ENCODE data around the gene POLR1G. TPM values are rescaled to one million over a fixed set of nuclear protein-coding genes. Genes with fewer than 3 reads are reported as not detected.

The POLR1G gene
- total RNA-seq, 2 experiments from 2014 or later, result 0.16 to 0.28 TPM

GRCh38 chr19:45456500-45456815, 50.0 kb downstream of the POLR1G start:
- Histone ChIP-seq H3K9me3 (ENCODE audit: control insufficient read depth in 1 of 2, insufficient read depth in 1 of 2, low read length in 2 of 2) (no peaks in the 10 kb centered on the region), H3K4me3 (ENCODE audit: low read length) (no peak overlapping the region), H3K27ac (ENCODE audit: low read depth in 1 of 2, low read length in 2 of 2) (no peak overlapping the region), H3K36me3 (ENCODE audit: insufficient read depth, low read length) (no peaks in the 10 kb centered on the region), H3K4me1 (ENCODE audit: insufficient read depth, low read length) (peaks cover 32% of the 10 kb centered on the region), H3K27me3 (ENCODE audit: control insufficient read depth in 1 of 2, insufficient read depth in 2 of 2, low read length in 2 of 2) (peaks cover 0 to 2% of the 10 kb centered on the region in 2 experiments)
- no peak overlapping the region for H3K4me3 Mint-ChIP-seq
- peaks cover under 1% of the 10 kb centered on the region for H3K36me3 Mint-ChIP-seq (ENCODE audit: low read depth)
- ChIA-PET POLR2A (interaction anchor here (1.1 to 1.3 kb wide), 2 partner anchors 13 to 17 kb away, joined by 3 to 6 read pairs; no protein-coding TSS in a partner anchor), CTCF (interaction anchor here (0.9 to 6.5 kb wide), 4 partner anchors 11 to 102 kb away, joined by 3 to 51 read pairs (median 18); partner anchors contain the start of gene FOSB)
- no peak for DNase-seq
- no peaks in the 10 kb centered on the region for H3K9me3 Mint-ChIP-seq
- H3K27ac Mint-ChIP-seq, result peak overlapping the region; percentile 70
- intact Hi-C loops (cut with DNase I, micrococcal nuclease), result loop anchor here in 1 of 2 experiments (1.0 kb wide), 1 partner anchor 9 kb away; no protein-coding TSS in a partner anchor
- H3K4me1 Mint-ChIP-seq (ENCODE audit: low read depth), result peaks cover 30% of the 10 kb centered on the region
- no peak for ATAC-seq (ENCODE audit: poor library complexity)
- TF ChIP-seq, protein P1, sequence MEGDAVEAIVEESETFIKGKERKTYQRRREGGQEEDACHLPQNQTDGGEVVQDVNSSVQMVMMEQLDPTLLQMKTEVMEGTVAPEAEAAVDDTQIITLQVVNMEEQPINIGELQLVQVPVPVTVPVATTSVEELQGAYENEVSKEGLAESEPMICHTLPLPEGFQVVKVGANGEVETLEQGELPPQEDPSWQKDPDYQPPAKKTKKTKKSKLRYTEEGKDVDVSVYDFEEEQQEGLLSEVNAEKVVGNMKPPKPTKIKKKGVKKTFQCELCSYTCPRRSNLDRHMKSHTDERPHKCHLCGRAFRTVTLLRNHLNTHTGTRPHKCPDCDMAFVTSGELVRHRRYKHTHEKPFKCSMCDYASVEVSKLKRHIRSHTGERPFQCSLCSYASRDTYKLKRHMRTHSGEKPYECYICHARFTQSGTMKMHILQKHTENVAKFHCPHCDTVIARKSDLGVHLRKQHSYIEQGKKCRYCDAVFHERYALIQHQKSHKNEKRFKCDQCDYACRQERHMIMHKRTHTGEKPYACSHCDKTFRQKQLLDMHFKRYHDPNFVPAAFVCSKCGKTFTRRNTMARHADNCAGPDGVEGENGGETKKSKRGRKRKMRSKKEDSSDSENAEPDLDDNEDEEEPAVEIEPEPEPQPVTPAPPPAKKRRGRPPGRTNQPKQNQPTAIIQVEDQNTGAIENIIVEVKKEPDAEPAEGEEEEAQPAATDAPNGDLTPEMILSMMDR (IDR thresholded peaks at IDR 0.05), result no peak
- H3K27me3 Mint-ChIP-seq, result no peaks in the 10 kb centered on the region

DNA sequence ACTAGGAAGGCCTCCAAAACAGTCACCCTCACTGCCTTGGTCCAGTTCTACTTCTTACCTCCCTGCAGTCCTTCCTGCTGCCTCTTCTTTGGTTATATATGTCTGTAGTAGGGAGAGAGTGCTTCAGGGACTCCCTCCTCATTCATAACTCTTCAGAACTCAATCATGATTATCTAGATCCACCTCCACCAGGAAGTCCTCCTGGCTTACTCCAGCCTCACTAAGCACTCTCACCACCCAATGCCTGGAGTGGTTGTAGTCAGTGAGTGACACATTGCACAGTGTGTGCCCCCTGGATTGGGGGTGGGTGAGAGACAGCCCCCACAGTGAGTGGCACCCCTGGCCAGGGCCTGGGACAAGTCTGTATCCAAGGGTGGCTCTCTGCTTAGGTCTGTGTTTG, 51.3 kb downstream of the POLR1G start:
- peaks cover 0 to 2% of the 10 kb centered on the region in 2 experiments for H3K27me3 ChIP-seq (ENCODE audit: control insufficient read depth in 1 of 2, insufficient read depth in 2 of 2, low read length in 2 of 2)
- Mint-ChIP-seq H3K27me3 (no peaks in the 10 kb centered on the region), H3K4me3 (no peak overlapping the region), H3K36me3 (ENCODE audit: low read depth) (no peaks in the 10 kb centered on the region), H3K27ac (no peak overlapping the region), H3K9me3 (no peaks in the 10 kb centered on the region), H3K4me1 (ENCODE audit: low read depth) (peaks cover 20% of the 10 kb centered on the region)
- DNase-seq, result no peak
- ChIA-PET POLR2A (no interaction called here), CTCF (interaction anchor here (1.6 kb wide), 1 partner anchor 10 kb away, joined by 6 read pairs; the partner anchor contains the start of gene FOSB)
- intact Hi-C loops (cut with DNase I, micrococcal nuclease), result no loop called here
- ATAC-seq (ENCODE audit: poor library complexity), result no peak
- H3K9me3 ChIP-seq (ENCODE audit: control insufficient read depth in 1 of 2, insufficient read depth in 1 of 2, low read length in 2 of 2), result no peaks in the 10 kb centered on the region
- H3K4me3 ChIP-seq (ENCODE audit: low read length), result no peak overlapping the region
- H3K27ac ChIP-seq (ENCODE audit: low read depth in 1 of 2, low read length in 2 of 2), result no peak overlapping the region
- TF ChIP-seq, protein P1 (IDR thresholded peaks at IDR 0.05), result no peak
- H3K36me3 ChIP-seq (ENCODE audit: insufficient read depth, low read length), result no peaks in the 10 kb centered on the region
- peaks cover 23% of the 10 kb centered on the region for H3K4me1 ChIP-seq (ENCODE audit: insufficient read depth, low read length)

Small RNA genes lying within 50 kb of the gene (microRNA-seq; reads per million reads assigned to microRNA genes)
- not detected for gene MIR6088 (ENCODE audit: borderline microRNAs expressed, borderline replicate concordance)

Other genes starting within 250 kb of the POLR1G start
- under 1 TPM; 0.73 to 0.91 TPM for gene NKPD1, start 245.7 kb upstream of the POLR1G start, total RNA-seq
- gene TRAPPC6A, start 228.4 kb upstream of the POLR1G start, total RNA-seq, result 10 to 100 TPM; 32.0 to 38.8 TPM
- gene BLOC1S3, start 227.9 kb upstream of the POLR1G start, total RNA-seq, result 10 to 100 TPM; 14.7 to 18.8 TPM
- gene EXOC3L2, start 161.2 kb upstream of the POLR1G start, total RNA-seq, result not detected
- gene MARK4, start 155.4 kb upstream of the POLR1G start, total RNA-seq, result 10 to 100 TPM; 18.1 to 19.8 TPM
- gene CKM, start 83.8 kb upstream of the POLR1G start, total RNA-seq, result not detected
- not detected for gene KLC3, start 65.9 kb upstream of the POLR1G start, total RNA-seq
- 1 to 10 TPM; 8.7 to 9.6 TPM for gene ERCC2, start 36.1 kb upstream of the POLR1G start, total RNA-seq
- gene PPP1R13L, start 1.6 kb upstream of the POLR1G start, total RNA-seq, result 1 to 10 TPM; 1.5 to 3.7 TPM
- 10 to 100 TPM; 32.5 to 32.6 TPM for gene ERCC1, start 17.3 kb downstream of the POLR1G start, total RNA-seq
- gene FOSB, start 61.4 kb downstream of the POLR1G start, total RNA-seq, result 100 to 1,000 TPM; 422 to 424 TPM
- under 1 TPM; 0.60 to 0.70 TPM for gene RTN2, start 90.4 kb downstream of the POLR1G start, total RNA-seq
- 1 to 10 TPM; 3.3 to 3.5 TPM for gene PPM1N, start 91.8 kb downstream of the POLR1G start, total RNA-seq
- 10 to 100 TPM; 49.9 to 55.5 TPM for gene VASP, start 100.8 kb downstream of the POLR1G start, total RNA-seq
- 1 to 10 TPM; 3.1 to 3.2 TPM for gene OPA3, start 178.2 kb downstream of the POLR1G start, total RNA-seq
- gene GPR4, start 195.6 kb downstream of the POLR1G start, total RNA-seq, result not detected
- 10 to 100 TPM; 29.2 to 30.4 TPM for gene EML2, start 232.8 kb downstream of the POLR1G start, total RNA-seq